Measurements from ENCODE around the gene PDE10A. TPM values are rescaled to one million over a fixed set of nuclear protein-coding genes. Genes with fewer than 3 reads are reported as not detected.

PDE10A gene
- total RNA-seq, 4 donors from 2014 or later = 2.9 to 8.8 (median 3.9) TPM

- H3K4me3 ChIP-seq = no peak overlapping the region
- no peak for TF ChIP-seq POLR2AphosphoS5 (IDR thresholded peaks at IDR 0.05)
- no peak for TF ChIP-seq POLR2A (IDR thresholded peaks at IDR 0.05; ENCODE audit: low read depth)
- TF ChIP-seq EP300 (IDR thresholded peaks at IDR 0.05) = no peak
- TF ChIP-seq, protein P1, sequence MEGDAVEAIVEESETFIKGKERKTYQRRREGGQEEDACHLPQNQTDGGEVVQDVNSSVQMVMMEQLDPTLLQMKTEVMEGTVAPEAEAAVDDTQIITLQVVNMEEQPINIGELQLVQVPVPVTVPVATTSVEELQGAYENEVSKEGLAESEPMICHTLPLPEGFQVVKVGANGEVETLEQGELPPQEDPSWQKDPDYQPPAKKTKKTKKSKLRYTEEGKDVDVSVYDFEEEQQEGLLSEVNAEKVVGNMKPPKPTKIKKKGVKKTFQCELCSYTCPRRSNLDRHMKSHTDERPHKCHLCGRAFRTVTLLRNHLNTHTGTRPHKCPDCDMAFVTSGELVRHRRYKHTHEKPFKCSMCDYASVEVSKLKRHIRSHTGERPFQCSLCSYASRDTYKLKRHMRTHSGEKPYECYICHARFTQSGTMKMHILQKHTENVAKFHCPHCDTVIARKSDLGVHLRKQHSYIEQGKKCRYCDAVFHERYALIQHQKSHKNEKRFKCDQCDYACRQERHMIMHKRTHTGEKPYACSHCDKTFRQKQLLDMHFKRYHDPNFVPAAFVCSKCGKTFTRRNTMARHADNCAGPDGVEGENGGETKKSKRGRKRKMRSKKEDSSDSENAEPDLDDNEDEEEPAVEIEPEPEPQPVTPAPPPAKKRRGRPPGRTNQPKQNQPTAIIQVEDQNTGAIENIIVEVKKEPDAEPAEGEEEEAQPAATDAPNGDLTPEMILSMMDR (IDR thresholded peaks at IDR 0.05) = no peak
- H3K27me3 ChIP-seq = no peaks in the 10 kb centered on the region
- no peaks in the 10 kb centered on the region for H3K9me3 ChIP-seq
- 68% methylated on average over 2 of the region's 2 CpGs for WGBS
- no peak overlapping the region for H3K27ac ChIP-seq (replicated peaks in 1 of 4)
- DNase-seq (ENCODE audit: extremely low spot score) = no peak
- H3K4me1 ChIP-seq = no peaks in the 10 kb centered on the region
- H3K36me3 ChIP-seq = no peaks in the 10 kb centered on the region
- intact Hi-C loops (cut with DNase I) = no loop called here
Observed at GRCh38 chr6:165404697-165405096, 258.3 kb downstream of the PDE10A start.

DNA sequence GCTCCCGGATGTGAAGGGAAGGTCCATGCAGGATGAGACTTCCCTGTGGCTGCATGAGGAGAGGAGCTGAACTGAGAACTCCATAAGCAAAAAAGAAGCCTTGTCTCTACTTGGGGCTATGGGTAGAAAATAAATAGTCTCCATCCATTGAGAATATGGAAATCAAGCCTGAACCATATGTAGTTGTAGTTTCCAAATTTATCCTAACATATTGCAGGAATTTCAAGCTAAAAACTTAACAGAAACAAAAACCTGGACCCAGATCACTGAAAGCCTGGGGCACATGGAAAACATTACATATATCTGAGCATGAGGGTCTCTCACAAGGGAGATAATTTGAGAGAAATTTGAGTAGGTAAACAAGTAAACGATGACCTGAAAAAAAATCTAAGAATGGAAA is 258.7 kb downstream of the PDE10A start:
- H3K27me3 ChIP-seq = no peaks in the 10 kb centered on the region
- WGBS = 83% methylated on average over 2 of the region's 2 CpGs

DNA sequence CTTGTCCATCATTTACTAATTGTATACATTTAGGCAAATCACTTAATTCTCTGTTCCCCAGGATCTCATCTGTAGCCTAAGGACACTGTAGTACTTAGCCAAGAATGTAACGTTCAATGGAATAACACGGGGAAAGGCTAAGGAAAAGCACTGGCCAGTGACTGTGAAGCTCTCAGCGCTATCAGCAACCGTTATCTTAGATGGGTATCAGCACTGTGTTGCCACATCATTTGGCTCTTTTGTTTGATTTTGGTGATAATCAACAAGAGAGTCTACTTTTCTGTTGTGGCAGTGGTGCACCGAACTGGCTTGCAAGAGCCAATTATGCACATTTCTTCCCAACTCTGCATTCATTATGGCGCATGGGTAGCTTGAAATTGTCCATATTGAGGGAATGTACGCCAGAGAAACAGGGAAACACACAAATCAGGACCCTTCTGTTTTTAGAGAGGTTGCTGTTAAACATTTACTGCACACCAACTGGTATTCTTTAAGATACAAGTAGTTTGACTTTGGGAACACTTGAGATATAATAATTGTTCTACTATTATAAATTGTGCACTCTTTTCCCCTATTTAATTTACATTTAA is 259.9 kb downstream of the PDE10A start:
- Histone ChIP-seq H3K27me3 (no peaks in the 10 kb centered on the region), H3K27ac (replicated peaks in 1 of 4) (no peak overlapping the region), H3K36me3 (no peaks in the 10 kb centered on the region), H3K9me3 (no peaks in the 10 kb centered on the region), H3K4me1 (no peaks in the 10 kb centered on the region), H3K4me3 (no peak overlapping the region)
- TF ChIP-seq POLR2AphosphoS5 (IDR thresholded peaks at IDR 0.05) (no peak), POLR2A (IDR thresholded peaks at IDR 0.05; ENCODE audit: low read depth) (no peak), EP300 (IDR thresholded peaks at IDR 0.05) (no peak)
- TF ChIP-seq, protein P1 (IDR thresholded peaks at IDR 0.05) = no peak
- intact Hi-C loops (cut with DNase I) = no loop called here
- 92% methylated on average over 7 of the region's 7 CpGs for WGBS
- no peak for DNase-seq (ENCODE audit: extremely low spot score)

More for the DNA sequence above, 258.7 kb downstream of the PDE10A start:
- Histone ChIP-seq H3K4me1 (no peaks in the 10 kb centered on the region), H3K9me3 (no peaks in the 10 kb centered on the region), H3K4me3 (no peak overlapping the region), H3K27ac (replicated peaks in 1 of 4) (no peak overlapping the region), H3K36me3 (no peaks in the 10 kb centered on the region)
- intact Hi-C loops (cut with DNase I) = no loop called here
- TF ChIP-seq POLR2AphosphoS5 (IDR thresholded peaks at IDR 0.05) = no peak
- TF ChIP-seq, protein P1 (IDR thresholded peaks at IDR 0.05) = no peak
- no peak for TF ChIP-seq EP300 (IDR thresholded peaks at IDR 0.05)
- no peak for TF ChIP-seq POLR2A (IDR thresholded peaks at IDR 0.05; ENCODE audit: low read depth)
- DNase-seq (ENCODE audit: extremely low spot score) = no peak

GRCh38 chr6:165401092-165401491 is 261.9 kb downstream of the PDE10A start:
- intact Hi-C loops (cut with DNase I) = no loop called here
- Histone ChIP-seq H3K27ac (replicated peaks in 1 of 4) (no peak overlapping the region), H3K4me3 (no peak overlapping the region), H3K27me3 (no peaks in the 10 kb centered on the region), H3K36me3 (no peaks in the 10 kb centered on the region), H3K4me1 (no peaks in the 10 kb centered on the region), H3K9me3 (no peaks in the 10 kb centered on the region)
- DNase-seq (ENCODE audit: extremely low spot score) = no peak
- no peak for TF ChIP-seq EP300 (IDR thresholded peaks at IDR 0.05)
- TF ChIP-seq, protein P1 (IDR thresholded peaks at IDR 0.05) = no peak
- TF ChIP-seq POLR2AphosphoS5 (IDR thresholded peaks at IDR 0.05) = no peak
- TF ChIP-seq POLR2A (IDR thresholded peaks at IDR 0.05; ENCODE audit: low read depth) = no peak
- 63% methylated on average over 2 of the region's 2 CpGs for WGBS

DNA sequence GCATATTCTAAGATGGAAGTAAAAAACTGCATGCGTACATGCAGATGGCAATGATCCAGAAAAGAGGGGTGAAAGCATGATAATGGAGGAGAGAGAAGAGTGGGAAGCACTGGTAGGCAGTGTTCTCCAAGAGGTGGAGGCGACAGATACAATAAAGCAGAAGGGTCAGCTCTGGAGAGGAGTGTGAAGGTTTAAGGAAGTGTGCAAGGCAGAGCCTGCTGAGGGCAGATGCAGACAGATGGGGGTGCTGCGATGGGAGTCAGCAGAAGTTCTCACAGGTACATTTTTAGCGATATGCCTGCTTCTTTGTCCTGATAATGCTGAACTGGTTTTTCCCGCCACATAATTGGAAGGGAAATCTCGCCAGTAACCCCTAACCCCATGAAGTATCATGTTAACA is 272.6 kb downstream of the PDE10A start:
- intact Hi-C loops (cut with DNase I) = no loop called here
- H3K27me3 ChIP-seq = no peaks in the 10 kb centered on the region
- 95% methylated on average over 6 of the region's 6 CpGs for WGBS
- no peak overlapping the region for H3K4me3 ChIP-seq
- no peaks in the 10 kb centered on the region for H3K4me1 ChIP-seq
- no peak for DNase-seq (ENCODE audit: extremely low spot score)
- H3K9me3 ChIP-seq = no peaks in the 10 kb centered on the region
- TF ChIP-seq POLR2A (IDR thresholded peaks at IDR 0.05; ENCODE audit: low read depth) = no peak
- TF ChIP-seq, protein P1 (IDR thresholded peaks at IDR 0.05) = no peak
- TF ChIP-seq EP300 (IDR thresholded peaks at IDR 0.05) = no peak
- no peak for TF ChIP-seq POLR2AphosphoS5 (IDR thresholded peaks at IDR 0.05)
- peaks cover 0 to 41% (median 2%) of the 10 kb centered on the region in 4 donors for H3K36me3 ChIP-seq
- H3K27ac ChIP-seq (replicated peaks in 1 of 4) = no peak overlapping the region

Measured in esophagus muscularis mucosa (tissue), 4 donors.